NCI-H774 (cell line): ENCODE data around the gene SCAMP5.

Source experiments
- DNase-seq: peaks from one replicate; lab custom pipeline; 2025; lab: John Stamatoyannopoulos, UW

The SCAMP5 gene

DNA sequence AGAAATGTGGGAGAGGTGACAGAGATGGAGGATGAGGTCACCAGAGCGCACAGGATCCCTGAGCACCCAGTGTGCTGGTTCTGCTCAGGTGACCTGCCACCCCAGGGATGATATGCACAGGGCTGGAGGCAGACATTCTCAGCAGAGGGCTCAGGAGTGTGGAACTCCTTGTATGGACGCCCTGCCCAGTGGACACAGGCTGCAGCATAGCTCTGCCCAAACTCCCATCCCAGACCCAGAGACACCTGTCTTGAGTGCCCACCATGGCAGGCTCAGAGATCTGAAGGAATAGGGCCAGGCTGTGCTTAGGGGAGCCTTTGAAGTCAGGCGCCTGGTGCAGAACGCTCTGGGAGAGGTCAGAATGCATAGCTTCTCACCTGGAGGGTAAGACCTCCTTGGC lies 75.3 kb downstream of the SCAMP5 start:
- DNase-seq: no peak
